GM23248 (cell line): ENCODE measurements around the gene CHGA.

Experiments
- EZH2 ChIP-seq: fragments of 200-600 bp; sonication (generic); IDR thresholded peaks from 2 replicates; pipeline ENCODE4 v1.6.1; 2018; ENCODE audit warnings: antibody characterized with exemption, mild to moderate bottlenecking; ENCODE audit not compliant: insufficient read depth, poor library complexity, severe bottlenecking
- EZH2phosphoT487 ChIP-seq: fragments of 200-600 bp; sonication (generic); IDR thresholded peaks from 2 replicates; pipeline ENCODE4 v1.6.1; 2018; ENCODE audit warnings: antibody characterized with exemption, moderate library complexity, mild to moderate bottlenecking, low read depth; ENCODE audit not compliant: insufficient read depth

GRCh38 chr14:92968291-92969020 lies 45.5 kb downstream of the CHGA start:
- TF ChIP-seq EZH2 (no peak), EZH2phosphoT487 (no peak)
